Erythroblast (primary cell): Measurements from ENCODE around the gene SMCR8.
"Not testable (repeated sequence)": the region's sequence is repeated elsewhere in the genome, so short reads cannot be mapped to it uniquely, and the experiment has no call there.

Experiments
- GATA1 ChIP-seq: IDR thresholded peaks from 2 replicates; pipeline ENCODE4 v1.6.1; 2011; ENCODE audit warnings: low read depth, mild to moderate bottlenecking, control low read depth, low read length, moderate library complexity
- POLR2A ChIP-seq: IDR thresholded peaks from 2 replicates; pipeline ENCODE4 v1.6.1; 2011; ENCODE audit warnings: mild to moderate bottlenecking, low read length

- TF ChIP-seq POLR2A, GATA1: not testable (repeated sequence)
Measured at GRCh38 chr17:18298061-18298460, 17.0 kb upstream of the SMCR8 start.
